HL-60/S4 treated with retinoic acid at 250 ng/mL for 4 days and 3 days (cell line): ENCODE results near the gene NUDT13.
"Not testable (repeated sequence)": the region's sequence is repeated elsewhere in the genome, so short reads cannot be mapped to it uniquely, and the experiment has no call there.

Source experiments
- in situ Hi-C: fragments of 300-500 bp; cut with MboI; formaldehyde crosslinking; loops from 2 replicates; pipeline ENCODE4 v1.7.0; 2022; ENCODE audit warnings: low sequenced_read_pairs

Gene NUDT13

GRCh38 chr10:73097305-73097670 is 13.0 kb upstream of the NUDT13 start:
- in situ Hi-C loops = no loop called here

GRCh38 chr10:73099141-73099540 is 11.1 kb upstream of the NUDT13 start:
- in situ Hi-C loops = no loop called here

- in situ Hi-C loops = no loop called here
These were observed 4.0 kb upstream of the NUDT13 start for GRCh38 chr10:73106301-73106700.

GRCh38 chr10:73109248-73109652 is 1.0 kb upstream of the NUDT13 start:
- in situ Hi-C loops = not testable (repeated sequence)

DNA sequence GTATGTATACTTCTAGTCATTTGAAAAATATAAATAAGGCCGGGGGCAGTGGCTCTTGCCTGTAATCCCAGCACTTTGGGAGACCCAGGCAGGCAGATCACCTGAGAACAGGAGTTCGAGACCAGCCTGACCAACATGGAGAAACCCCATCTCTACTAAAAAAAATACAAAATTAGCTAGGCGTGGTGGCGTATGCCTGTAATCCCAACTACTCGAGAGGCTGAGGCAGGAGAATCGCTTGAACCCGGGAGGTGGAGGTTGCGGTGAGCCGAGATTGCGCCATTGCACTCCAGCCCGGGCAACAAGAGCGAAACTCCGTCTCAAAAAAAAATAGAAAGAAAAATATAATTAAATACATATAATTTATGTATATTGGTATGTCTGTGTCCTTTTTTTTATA is 1.8 kb downstream of the NUDT13 start:
- in situ Hi-C loops = not testable (repeated sequence)

GRCh38 chr10:73113551-73113950 is 3.3 kb downstream of the NUDT13 start:
- in situ Hi-C loops = no loop called here

DNA sequence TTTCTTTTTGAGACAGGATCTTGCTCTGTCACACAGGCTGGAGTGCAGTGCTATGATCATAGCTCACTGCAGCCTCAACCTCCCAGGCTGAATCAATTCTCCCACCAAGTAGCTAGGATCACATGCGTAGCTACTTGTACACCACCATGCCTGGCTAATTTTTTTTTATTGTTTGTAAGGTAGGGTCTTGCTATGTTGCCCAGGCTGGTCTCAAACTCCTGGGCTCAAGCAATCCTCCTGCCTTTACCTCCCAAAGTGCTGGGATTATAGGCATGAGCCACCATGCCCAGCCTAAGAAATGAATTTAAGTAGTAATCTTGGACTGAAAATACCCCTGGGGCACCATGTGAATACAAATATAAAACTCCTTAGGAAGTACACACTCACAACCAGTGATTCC is 5.8 kb downstream of the NUDT13 start:
- in situ Hi-C loops = no loop called here

DNA sequence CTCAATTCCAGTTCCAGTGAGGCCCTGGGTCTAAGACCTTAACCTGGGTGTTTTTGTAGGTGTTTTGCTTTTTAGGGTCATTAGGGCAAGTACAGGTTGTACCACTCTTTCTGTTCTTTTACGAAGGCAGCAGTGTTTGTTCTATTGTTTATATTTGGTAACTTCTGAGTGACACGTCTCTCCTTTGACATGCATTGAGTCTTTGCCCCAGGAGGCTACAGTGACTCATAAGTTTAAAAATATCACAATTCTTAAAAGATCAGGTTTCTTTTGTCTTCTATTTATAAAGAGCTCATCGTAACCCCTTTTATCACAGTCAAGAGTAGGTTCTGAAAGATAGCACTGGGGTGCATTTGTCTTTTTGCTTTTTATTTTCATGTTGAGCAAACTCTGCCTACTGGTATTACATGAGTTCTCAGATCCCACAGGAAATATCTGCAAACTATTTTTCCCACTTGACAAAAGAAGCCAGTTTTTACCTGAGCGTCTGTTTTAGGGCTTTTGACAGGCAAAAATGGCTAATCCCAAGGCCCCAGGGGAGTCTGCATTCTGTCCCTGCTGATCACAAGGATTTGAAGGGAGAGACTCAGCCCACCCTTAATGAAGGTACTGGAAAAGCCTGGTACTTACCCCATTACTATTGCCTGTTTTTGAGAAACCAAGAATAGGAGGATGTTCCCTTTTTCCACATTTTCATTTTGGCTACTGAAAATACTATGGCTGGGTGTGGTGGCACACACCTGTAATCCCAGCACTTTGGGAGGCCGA is 7.9 kb downstream of the NUDT13 start:
- in situ Hi-C loops = no loop called here

DNA sequence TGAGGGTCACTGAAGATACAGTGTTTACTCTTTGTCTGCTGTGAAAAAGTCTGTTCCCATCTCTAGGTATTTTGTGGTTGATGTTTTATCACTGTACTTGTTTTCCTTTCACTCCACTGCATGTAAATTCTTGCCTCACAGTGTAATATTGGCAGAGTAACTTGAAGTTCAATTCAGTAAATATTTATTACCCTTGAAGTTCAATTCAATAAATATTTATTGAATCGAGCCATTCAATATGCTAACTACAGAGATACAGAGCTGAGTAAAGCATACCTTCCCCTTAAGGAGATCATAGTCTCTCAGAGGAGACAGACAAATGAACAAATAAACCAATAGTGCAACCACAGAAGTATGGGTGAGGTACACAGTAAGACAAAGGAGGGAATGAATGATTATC is 9.2 kb downstream of the NUDT13 start:
- in situ Hi-C loops = no loop called here

DNA sequence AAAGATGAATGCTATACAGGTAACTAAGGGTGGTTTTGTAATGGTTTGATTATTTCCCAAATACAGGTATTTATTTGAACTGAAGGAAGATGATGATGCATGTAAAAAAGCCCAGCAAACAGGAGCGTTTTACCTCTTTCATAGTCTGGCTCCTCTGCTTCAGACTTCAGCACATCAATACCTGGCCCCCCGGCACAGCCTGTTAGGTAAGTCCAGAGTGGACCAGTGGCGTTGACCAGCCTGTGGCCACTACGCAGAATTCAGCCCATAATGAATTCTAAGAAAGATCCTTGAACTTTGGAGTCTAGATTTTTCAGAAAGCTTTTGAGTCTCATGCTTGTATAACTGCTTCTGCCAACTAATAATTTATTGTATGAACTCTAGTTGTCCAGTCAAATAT is 9.7 kb downstream of the NUDT13 start:
- in situ Hi-C loops = no loop called here

DNA sequence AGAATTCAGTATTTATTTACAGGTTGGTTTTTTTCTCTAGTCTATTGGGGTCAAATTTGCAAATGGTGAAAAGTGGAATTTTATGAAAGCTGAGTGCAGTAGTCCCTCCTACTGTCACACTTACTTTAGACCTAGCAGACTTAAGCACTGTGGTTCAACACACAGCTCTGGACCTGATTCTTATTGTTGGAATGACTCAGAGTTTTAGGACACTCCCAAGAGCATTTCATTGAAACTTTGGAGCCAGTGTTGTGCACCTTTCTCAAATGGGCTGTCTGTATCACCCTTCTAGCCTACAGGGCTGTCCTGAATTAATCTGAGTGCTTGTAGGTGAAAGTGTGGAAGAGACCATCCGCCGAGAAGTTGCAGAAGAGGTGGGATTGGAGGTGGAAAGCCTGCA is 16.1 kb downstream of the NUDT13 start:
- in situ Hi-C loops = no loop called here

GRCh38 chr10:73131301-73131700 is 21.0 kb downstream of the NUDT13 start:
- in situ Hi-C loops = no loop called here

GRCh38 chr10:73131913-73132686 is 21.8 kb downstream of the NUDT13 start:
- in situ Hi-C loops = no loop called here

- in situ Hi-C loops = no loop called here
These were observed 24.5 kb downstream of the NUDT13 start for GRCh38 chr10:73134727-73135126.

DNA sequence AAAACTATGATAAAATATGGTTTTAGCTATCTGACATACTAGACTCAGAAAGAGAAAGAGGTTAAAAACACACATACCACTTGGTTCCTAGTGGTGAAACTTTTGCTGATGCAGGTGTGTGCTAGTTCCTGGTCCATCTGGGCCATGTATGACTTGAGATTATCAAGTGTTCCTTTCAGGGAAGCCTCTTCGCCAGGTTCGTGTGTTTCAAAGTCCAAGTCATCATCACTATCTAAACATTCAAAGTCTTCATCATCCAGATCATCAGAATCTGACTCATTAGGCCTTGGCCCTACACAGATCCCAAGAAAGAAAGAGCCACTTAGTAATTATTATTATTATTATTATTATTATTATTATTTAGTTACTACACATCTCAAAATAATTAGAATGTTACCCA is 26.4 kb downstream of the NUDT13 start:
- in situ Hi-C loops = no loop called here

DNA sequence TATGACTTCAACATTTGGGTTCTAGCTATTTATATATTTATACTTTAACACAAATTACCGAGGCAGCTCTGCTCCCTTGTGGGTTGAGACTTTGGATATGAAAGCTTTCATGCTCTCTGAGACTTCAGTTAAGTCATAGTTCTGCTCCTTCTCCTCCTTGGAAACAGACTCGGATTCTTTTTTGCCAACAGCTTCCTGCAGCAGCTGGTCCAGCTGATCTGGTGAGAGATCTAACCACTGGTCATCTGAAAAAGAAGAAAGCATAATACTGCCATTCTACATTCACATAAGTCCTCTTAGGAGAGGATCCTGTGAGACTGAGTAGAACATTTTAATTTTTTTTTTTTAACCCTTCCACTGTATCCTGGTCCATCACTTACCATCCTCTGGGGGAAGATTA is 29.0 kb downstream of the NUDT13 start:
- in situ Hi-C loops = no loop called here

GRCh38 chr10:73141603-73142002 is 31.3 kb downstream of the NUDT13 start:
- in situ Hi-C loops = no loop called here

- in situ Hi-C loops = not testable (repeated sequence)
These were observed 40.6 kb downstream of the NUDT13 start for GRCh38 chr10:73150633-73151413.

GRCh38 chr10:73152009-73152408 is 41.8 kb downstream of the NUDT13 start:
- in situ Hi-C loops = no loop called here

DNA sequence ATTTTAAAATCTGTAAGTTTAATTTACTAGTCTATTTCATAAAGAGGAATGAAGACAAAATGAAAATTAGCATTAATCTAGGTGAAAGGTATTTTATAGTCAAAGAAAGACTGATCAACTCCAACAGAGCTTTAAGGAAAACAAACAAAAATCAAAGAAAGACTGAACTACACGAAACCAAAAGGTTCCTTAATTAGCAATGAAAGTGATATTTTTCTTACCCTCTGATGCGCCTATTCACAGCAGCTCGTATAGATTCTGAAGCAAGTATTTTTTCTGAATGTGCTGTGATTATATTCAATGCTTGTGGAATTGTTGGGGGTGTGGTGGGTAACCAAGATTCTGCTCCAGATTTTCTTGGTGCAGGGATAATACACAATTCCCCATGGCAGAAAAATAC is 45.8 kb downstream of the NUDT13 start:
- in situ Hi-C loops = no loop called here

- in situ Hi-C loops = no loop called here
These were observed 48.9 kb downstream of the NUDT13 start for GRCh38 chr10:73159038-73159648.
